ENCODE results near the gene HCFC1. TPM values are rescaled to one million over a fixed set of nuclear protein-coding genes. Genes with fewer than 3 reads are reported as not detected.

HCFC1 gene
- total RNA-seq, 2 experiments from 2014 or later: 90.4 to 93.0 TPM

DNA sequence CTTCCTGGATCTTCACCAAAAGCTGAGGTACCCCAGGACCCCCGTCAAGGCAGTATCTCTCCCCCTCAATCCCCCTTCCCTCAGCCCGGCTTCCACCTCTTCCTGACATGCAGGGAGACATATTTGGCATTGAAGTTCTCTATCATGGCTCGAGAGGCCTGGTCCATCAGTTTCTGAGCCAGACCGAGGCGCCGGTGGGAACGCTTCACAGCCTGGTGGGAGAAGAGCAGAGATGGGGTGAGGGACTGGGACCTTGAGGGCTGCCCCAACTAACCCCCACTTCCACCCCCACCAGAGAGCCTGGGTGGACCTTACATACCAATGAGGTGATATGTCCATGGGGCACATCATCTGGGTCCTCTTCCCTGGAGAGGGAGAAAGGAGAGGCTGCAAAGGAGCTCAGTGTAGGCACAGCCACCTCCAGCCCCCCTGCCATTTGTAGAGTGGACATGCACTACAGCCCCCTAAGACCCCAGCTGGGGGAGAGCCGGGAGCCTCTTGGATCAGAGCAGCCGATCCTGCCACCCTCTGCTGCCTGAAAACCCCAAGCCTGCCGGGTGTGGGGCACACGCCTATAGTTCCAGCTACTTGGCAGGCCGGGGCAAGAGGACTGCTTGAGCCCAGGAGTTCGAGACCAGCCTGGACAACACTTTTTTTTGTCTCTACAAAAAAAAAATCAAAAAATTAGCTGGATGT, 39.2 kb downstream of the HCFC1 start:
- H3K4me3 Mint-ChIP-seq: no peak overlapping the region
- ChIA-PET POLR2A (no interaction called here), CTCF (interaction anchor here (1.7 to 13.4 kb wide), 2 partner anchors 15 to 35 kb away, joined by 4 to 93 read pairs; partner anchors contain the start of gene RENBP)
- intact Hi-C loops (cut with micrococcal nuclease): loop anchor here (10.0 kb wide), 1 partner anchor 458 kb away; the partner anchor contains the start of gene HAUS7
- peaks cover 9% of the 10 kb centered on the region for H3K36me3 Mint-ChIP-seq
- H3K27ac Mint-ChIP-seq: peak overlapping the region; percentile 33
- H3K4me1 Mint-ChIP-seq (ENCODE audit: low read depth): peaks cover 34% of the 10 kb centered on the region
- no peak for DNase-seq
- H3K27me3 Mint-ChIP-seq: no peaks in the 10 kb centered on the region
- H3K9me3 Mint-ChIP-seq: no peaks in the 10 kb centered on the region

DNA sequence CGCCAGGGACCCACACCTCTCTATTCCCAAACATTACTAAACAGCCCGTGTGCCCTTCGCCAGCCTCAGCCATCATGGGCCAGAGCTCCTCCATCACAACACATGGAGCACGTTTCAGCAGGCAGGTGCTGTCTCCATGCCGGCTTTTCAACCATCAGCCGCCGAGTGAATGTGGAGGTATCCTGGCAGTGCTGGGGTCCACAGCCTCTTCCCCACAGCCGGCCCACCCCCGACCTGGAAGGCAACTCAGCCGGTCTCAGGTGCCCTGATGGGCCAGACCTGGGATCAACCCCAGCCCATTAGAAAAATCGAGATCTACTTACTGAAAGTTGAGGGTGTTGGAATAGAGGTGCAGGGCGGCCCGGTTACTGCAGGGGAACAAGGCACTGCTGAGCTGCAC, 39.9 kb downstream of the HCFC1 start:
- ChIA-PET CTCF (interaction anchor here (13.4 kb wide), 1 partner anchor 15 kb away, joined by 93 read pairs; the partner anchor contains the start of gene RENBP), POLR2A (no interaction called here)
- Mint-ChIP-seq H3K36me3 (peaks cover 9% of the 10 kb centered on the region), H3K4me3 (no peak overlapping the region), H3K27ac (peak overlapping the region; percentile 38), H3K27me3 (no peaks in the 10 kb centered on the region), H3K4me1 (ENCODE audit: low read depth) (peaks cover 34% of the 10 kb centered on the region), H3K9me3 (no peaks in the 10 kb centered on the region)
- DNase-seq: no peak
- intact Hi-C loops (cut with micrococcal nuclease): loop anchor here (10.0 kb wide), 1 partner anchor 457 kb away; the partner anchor contains the start of gene HAUS7

- intact Hi-C loops (cut with micrococcal nuclease): loop anchor here (10.0 kb wide), 1 partner anchor 456 kb away; the partner anchor contains the start of gene HAUS7
- Mint-ChIP-seq H3K36me3 (peaks cover 9% of the 10 kb centered on the region), H3K27me3 (no peaks in the 10 kb centered on the region), H3K4me1 (ENCODE audit: low read depth) (peaks cover 32% of the 10 kb centered on the region), H3K27ac (peak overlapping the region; percentile 38), H3K4me3 (no peak overlapping the region), H3K9me3 (no peaks in the 10 kb centered on the region)
- CTCF ChIA-PET: interaction anchor here (13.4 kb wide), 1 partner anchor 16 kb away, joined by 93 read pairs; the partner anchor contains the start of gene RENBP
- POLR2A ChIA-PET: no interaction called here
- no peak for DNase-seq
Observed at GRCh38 chrX:153931151-153931550, 40.5 kb downstream of the HCFC1 start.

GRCh38 chrX:153930011-153930910, 41.4 kb downstream of the HCFC1 start:
- intact Hi-C loops (cut with micrococcal nuclease): loop anchor here (10.0 kb wide), 1 partner anchor 455 kb away; the partner anchor contains the start of gene HAUS7
- H3K4me1 Mint-ChIP-seq (ENCODE audit: low read depth): peaks cover 27% of the 10 kb centered on the region
- H3K27me3 Mint-ChIP-seq: no peaks in the 10 kb centered on the region
- peak overlapping the region; percentile 86 for H3K27ac Mint-ChIP-seq
- no peak overlapping the region for H3K4me3 Mint-ChIP-seq
- peaks cover 11% of the 10 kb centered on the region for H3K36me3 Mint-ChIP-seq
- no peak for DNase-seq
- POLR2A ChIA-PET: no interaction called here
- CTCF ChIA-PET: interaction anchor here (13.4 kb wide), 1 partner anchor 17 kb away, joined by 93 read pairs; the partner anchor contains the start of gene RENBP
- H3K9me3 Mint-ChIP-seq: no peaks in the 10 kb centered on the region

- Mint-ChIP-seq H3K4me1 (ENCODE audit: low read depth) (peaks cover 27% of the 10 kb centered on the region), H3K27ac (peak overlapping the region; percentile 86), H3K4me3 (peak overlapping the region; percentile 84), H3K9me3 (no peaks in the 10 kb centered on the region), H3K27me3 (no peaks in the 10 kb centered on the region), H3K36me3 (peaks cover 17% of the 10 kb centered on the region)
- POLR2A ChIA-PET: no interaction called here
- intact Hi-C loops (cut with micrococcal nuclease): loop anchor here (5.0 kb wide), 3 partner anchors 168 to 468 kb away; partner anchors contain the start of genes ABCD1, BCAP31, MECP2 and RPL10
- no peak for DNase-seq
- CTCF ChIA-PET: interaction anchor here (13.4 kb wide), 1 partner anchor 17 kb away, joined by 93 read pairs; the partner anchor contains the start of gene RENBP
Observed at GRCh38 chrX:153929576-153929975, 42.0 kb downstream of the HCFC1 start.

DNA sequence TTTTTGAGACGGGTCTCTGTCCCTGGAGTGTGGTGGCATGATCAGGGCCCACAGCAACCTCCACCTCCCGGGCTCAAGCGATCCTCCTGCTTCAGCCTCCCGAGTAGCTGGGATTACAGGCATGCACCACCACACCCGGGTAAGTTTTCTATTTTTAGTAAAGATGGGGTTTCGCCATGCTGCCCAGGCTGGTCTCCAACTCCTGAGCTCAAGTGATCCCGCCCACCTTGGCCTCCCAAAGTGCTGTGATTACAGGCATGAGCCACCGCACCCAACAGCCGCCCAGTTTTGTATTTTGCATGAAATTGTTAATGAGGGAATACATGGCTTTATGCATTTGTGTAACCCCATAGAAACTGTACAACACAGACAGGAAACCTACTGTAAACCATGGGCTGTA, 42.8 kb downstream of the HCFC1 start:
- Mint-ChIP-seq H3K27ac (peak overlapping the region; percentile 86), H3K4me3 (peak overlapping the region; percentile 84), H3K4me1 (ENCODE audit: low read depth) (peaks cover 32% of the 10 kb centered on the region), H3K27me3 (no peaks in the 10 kb centered on the region), H3K9me3 (no peaks in the 10 kb centered on the region), H3K36me3 (peaks cover 21% of the 10 kb centered on the region)
- ChIA-PET CTCF (interaction anchor here (0.8 to 13.4 kb wide), 4 partner anchors 18 to 134 kb away, joined by 3 to 93 read pairs (median 3); partner anchors contain the start of genes IDH3G, RENBP and SSR4), POLR2A (interaction anchor here (0.9 to 6.2 kb wide), 3 partner anchors 16 to 41 kb away, joined by 3 to 68 read pairs (median 4); partner anchors contain the start of genes HCFC1 and TMEM187)
- intact Hi-C loops (cut with micrococcal nuclease): loop anchor here (1.0 to 5.0 kb wide), 6 partner anchors 43 to 468 kb away; partner anchors contain the start of genes ABCD1, BCAP31, IDH3G and MECP2
- peak; percentile 31 for DNase-seq

DNA sequence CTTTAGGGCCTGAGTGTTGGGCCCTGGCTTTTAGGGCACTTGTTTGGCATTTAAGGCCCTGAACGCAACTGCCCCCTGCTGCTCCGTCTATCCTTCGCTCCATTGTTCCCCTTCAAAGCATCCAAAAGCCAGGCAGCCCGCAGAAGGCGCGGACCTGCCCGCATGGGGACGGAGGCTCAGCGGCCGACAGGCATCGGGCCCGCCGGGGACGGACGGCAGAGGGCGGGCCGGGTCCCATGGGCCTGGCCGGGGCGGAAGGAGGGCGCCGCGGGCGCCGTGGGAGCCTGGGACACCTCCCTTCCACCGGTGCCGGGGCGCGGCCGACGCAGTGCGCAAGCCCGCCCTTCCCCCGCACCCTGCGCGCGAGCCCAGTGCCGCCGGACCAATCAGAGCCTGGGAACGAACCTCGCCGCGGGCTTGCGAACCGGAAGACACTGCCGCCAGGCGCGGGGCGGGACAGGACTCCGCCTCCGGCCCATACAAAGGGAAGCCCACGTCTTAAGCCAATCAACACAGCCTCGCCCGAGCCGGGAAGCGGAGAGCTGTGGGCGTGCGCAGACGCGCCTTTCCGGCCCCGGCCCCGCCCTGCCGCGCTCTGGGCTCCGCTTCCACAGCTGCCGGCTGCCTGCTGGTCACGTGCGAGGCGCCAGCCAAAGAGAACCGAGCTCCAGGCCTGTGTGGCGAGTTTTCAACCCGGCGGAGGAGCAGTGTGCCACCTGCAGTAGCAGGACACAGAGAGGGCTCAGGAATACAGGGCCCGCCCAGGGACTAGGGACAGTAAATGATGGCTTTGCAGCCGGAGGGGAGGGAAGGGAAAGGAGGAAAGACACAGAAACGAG, 43.5 kb downstream of the HCFC1 start:
- Mint-ChIP-seq H3K4me3 (peak overlapping the region; percentile 86), H3K36me3 (peaks cover 22% of the 10 kb centered on the region), H3K4me1 (ENCODE audit: low read depth) (peaks cover 35% of the 10 kb centered on the region), H3K27me3 (no peaks in the 10 kb centered on the region), H3K27ac (peak overlapping the region; percentile 98), H3K9me3 (no peaks in the 10 kb centered on the region)
- peak; percentile 96 for DNase-seq
- intact Hi-C loops (cut with micrococcal nuclease): loop anchor here (1.0 to 5.0 kb wide), 6 partner anchors 44 to 469 kb away; partner anchors contain the start of genes ABCD1, BCAP31, IDH3G and MECP2
- ChIA-PET POLR2A (interaction anchor here (0.9 to 6.2 kb wide), 4 partner anchors 12 to 42 kb away, joined by 3 to 68 read pairs (median 4); partner anchors contain the start of genes HCFC1 and TMEM187), CTCF (interaction anchor here (0.8 to 13.4 kb wide), 6 partner anchors 11 to 134 kb away, joined by 3 to 93 read pairs (median 3); partner anchors contain the start of genes IDH3G, RENBP and SSR4)

DNA sequence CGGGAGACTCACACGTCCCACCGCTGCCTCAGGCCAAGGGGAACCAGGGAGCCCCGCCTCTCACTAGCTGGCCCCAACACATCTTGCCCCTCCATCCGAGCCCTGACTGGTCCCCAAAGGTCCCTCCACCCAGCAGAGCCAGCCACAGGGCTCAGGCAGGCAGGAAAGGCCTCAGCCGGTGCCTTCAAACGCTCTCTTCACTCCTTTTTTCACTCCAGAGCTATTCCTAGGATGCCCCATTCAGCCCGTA, 44.0 kb downstream of the HCFC1 start:
- no peak for DNase-seq
- H3K4me3 Mint-ChIP-seq: peak overlapping the region; percentile 86
- peak overlapping the region; percentile 98 for H3K27ac Mint-ChIP-seq
- CTCF ChIA-PET: interaction anchor here (1.1 to 13.4 kb wide), 4 partner anchors 10 to 41 kb away, joined by 3 to 93 read pairs (median 3); partner anchors contain the start of gene RENBP
- no peaks in the 10 kb centered on the region for H3K9me3 Mint-ChIP-seq
- peaks cover 23% of the 10 kb centered on the region for H3K36me3 Mint-ChIP-seq
- H3K27me3 Mint-ChIP-seq: no peaks in the 10 kb centered on the region
- H3K4me1 Mint-ChIP-seq (ENCODE audit: low read depth): peaks cover 33% of the 10 kb centered on the region
- POLR2A ChIA-PET: interaction anchor here (1.1 to 6.2 kb wide), 2 partner anchors 12 to 42 kb away, joined by 3 to 68 read pairs; partner anchors contain the start of genes HCFC1 and TMEM187
- intact Hi-C loops (cut with micrococcal nuclease): loop anchor here (5.0 kb wide), 3 partner anchors 170 to 470 kb away; partner anchors contain the start of genes ABCD1, BCAP31, MECP2 and RPL10

DNA sequence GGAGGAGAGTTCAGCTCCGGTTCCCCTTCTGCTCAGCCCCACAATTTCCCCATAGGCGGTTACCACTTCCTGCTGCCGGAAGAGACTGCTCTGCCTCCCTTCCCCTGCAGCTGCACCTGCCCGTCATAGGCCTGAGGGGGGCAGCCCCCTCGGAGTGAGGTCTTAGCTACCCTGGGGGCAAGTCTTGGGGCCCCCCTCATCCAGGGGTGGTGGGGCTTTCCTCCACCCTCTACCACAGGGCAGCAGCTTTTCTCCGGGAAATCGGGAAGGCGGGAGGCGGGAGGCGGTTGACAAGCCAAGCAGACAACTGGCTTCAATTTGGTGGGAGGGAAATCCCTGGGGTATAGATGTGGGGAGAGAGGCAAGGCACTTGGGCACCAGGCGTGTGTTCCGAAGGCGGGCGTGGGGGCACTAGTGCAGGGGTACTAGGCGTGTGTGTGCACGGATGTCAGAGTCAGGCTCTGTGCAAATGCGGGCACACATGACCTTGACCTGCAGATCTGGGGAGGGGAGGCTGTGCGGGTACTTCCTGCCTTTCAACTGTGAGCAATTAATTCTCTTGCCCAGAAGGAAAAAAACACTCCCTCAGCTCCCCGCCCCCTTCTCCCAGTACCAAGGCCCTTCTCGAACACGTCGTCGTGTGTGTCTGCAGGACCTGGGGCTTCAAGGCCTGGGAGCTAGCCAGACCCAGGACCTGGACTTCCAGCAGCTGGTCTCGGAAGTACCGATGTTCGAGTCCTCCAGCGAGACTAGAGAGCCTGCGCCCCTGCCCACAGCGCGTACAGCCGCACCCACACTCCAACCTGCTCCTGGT, 44.6 kb downstream of the HCFC1 start:
- intact Hi-C loops (cut with micrococcal nuclease): loop anchor here (5.0 kb wide), 3 partner anchors 170 to 470 kb away; partner anchors contain the start of genes ABCD1, BCAP31, MECP2 and RPL10
- ChIA-PET POLR2A (interaction anchor here (1.1 to 6.2 kb wide), 5 partner anchors 13 to 132 kb away, joined by 3 to 68 read pairs (median 17); partner anchors contain the start of genes HCFC1, IDH3G, IRAK1 and RENBP), CTCF (interaction anchor here (0.9 to 13.4 kb wide), 5 partner anchors 10 to 133 kb away, joined by 3 to 93 read pairs (median 3); partner anchors contain the start of genes IDH3G, RENBP and SSR4)
- peak; percentile 85 for DNase-seq
- Mint-ChIP-seq H3K27ac (peak overlapping the region; percentile 98), H3K4me1 (ENCODE audit: low read depth) (peaks cover 37% of the 10 kb centered on the region), H3K9me3 (no peaks in the 10 kb centered on the region), H3K36me3 (peaks cover 24% of the 10 kb centered on the region), H3K27me3 (no peaks in the 10 kb centered on the region), H3K4me3 (peak overlapping the region; percentile 86)

- intact Hi-C loops (cut with micrococcal nuclease): loop anchor here (5.0 kb wide), 3 partner anchors 171 to 471 kb away; partner anchors contain the start of genes ABCD1, BCAP31, MECP2 and RPL10
- ChIA-PET CTCF (interaction anchor here (0.9 to 13.4 kb wide), 6 partner anchors 20 to 132 kb away, joined by 3 to 93 read pairs (median 3); partner anchors contain the start of genes IDH3G, RENBP and SSR4), POLR2A (interaction anchor here (1.1 to 6.2 kb wide), 6 partner anchors 8 to 132 kb away, joined by 3 to 68 read pairs (median 14); partner anchors contain the start of genes HCFC1, IDH3G, IRAK1 and NAA10)
- Mint-ChIP-seq H3K4me1 (ENCODE audit: low read depth) (peaks cover 39% of the 10 kb centered on the region), H3K27ac (peak overlapping the region; percentile 98), H3K27me3 (no peaks in the 10 kb centered on the region), H3K9me3 (no peaks in the 10 kb centered on the region), H3K4me3 (peak overlapping the region; percentile 86), H3K36me3 (peaks cover 23% of the 10 kb centered on the region)
- no peak for DNase-seq
Observed at GRCh38 chrX:153926552-153926857, 45.1 kb downstream of the HCFC1 start.

Data from activated CD4-positive, alpha-beta memory T cell treated with anti-CD3 and anti-CD28 coated beads for 36 hours (primary cell).